Astrocyte (in vitro differentiated cells and primary cell): Measurements from ENCODE around the gene LCAT. TPM values are rescaled to one million over a fixed set of nuclear protein-coding genes. Genes with fewer than 3 reads are reported as not detected.
A peak's percentile ranks its signal among the peaks of the same experiment; 100 is the strongest.

ENCODE experiments used
- DNase-seq: peaks from one replicate; pipeline ENCODE4 v3.0.0-alpha.2; 2010; ENCODE audit warnings: low read depth
- FAIRE-seq: peaks from 2 replicates; lab custom pipeline; 2011; peaks lifted over from hg19 to GRCh38; lab: Jason Lieb, UNC
- H2AFZ ChIP-seq: 2 replicates; pipeline ENCODE4 v1.6.0; 2012; ENCODE audit warnings: low read depth, low read length, inconsistent platforms
- H3K27ac ChIP-seq: 2 replicates; pipeline ENCODE4 v1.5.1; 2011; ENCODE audit warnings: low read depth, low read length, inconsistent platforms
- H3K27me3 ChIP-seq: 2 replicates; pipeline ENCODE4 v1.6.0; 2011; ENCODE audit warnings: low read length, inconsistent platforms; ENCODE audit not compliant: insufficient read depth
- H3K36me3 ChIP-seq: 2 replicates; pipeline ENCODE4 v1.5.1; 2011; ENCODE audit warnings: low read length, inconsistent platforms; ENCODE audit not compliant: insufficient read depth
- H3K4me1 ChIP-seq: 2 replicates; pipeline ENCODE4 v1.5.1; 2011; ENCODE audit warnings: low read length, inconsistent platforms; ENCODE audit not compliant: insufficient read depth
- H3K4me2 ChIP-seq: 2 replicates; pipeline ENCODE4 v1.6.0; 2012; ENCODE audit warnings: low read length, inconsistent platforms
- H3K4me3 ChIP-seq: 2 replicates; pipeline ENCODE4 v1.5.1; 2011; ENCODE audit warnings: low read depth, mild to moderate bottlenecking, low read length, inconsistent platforms; ENCODE audit not compliant: insufficient read depth
- H3K79me2 ChIP-seq: 2 replicates; pipeline ENCODE4 v1.6.0; 2012; ENCODE audit warnings: mild to moderate bottlenecking, low read length, inconsistent platforms; ENCODE audit not compliant: insufficient read depth
- H3K9ac ChIP-seq: 2 replicates; pipeline ENCODE4 v1.6.0; 2012; ENCODE audit warnings: mild to moderate bottlenecking, low read length, inconsistent platforms
- H3K9me3 ChIP-seq: 2 replicates; pipeline ENCODE4 v1.5.1; 2012; ENCODE audit warnings: low read depth, mild to moderate bottlenecking, low read length, inconsistent platforms; ENCODE audit not compliant: insufficient read depth
- H4K20me1 ChIP-seq: 2 replicates; pipeline ENCODE4 v1.6.0; 2012; ENCODE audit warnings: low read length, inconsistent platforms; ENCODE audit not compliant: insufficient read depth
- H3K27ac Mint-ChIP-seq: one replicate; pipeline ENCODE4 v1.8.0; 2021; ENCODE audit warnings: mild to moderate bottlenecking, mixed read lengths; ENCODE audit not compliant: unreplicated experiment
- H3K27me3 Mint-ChIP-seq: one replicate; pipeline ENCODE4 v1.8.0; 2021; ENCODE audit warnings: low read depth, mixed read lengths; ENCODE audit not compliant: unreplicated experiment
- H3K36me3 Mint-ChIP-seq: one replicate; pipeline ENCODE4 v1.8.0; 2021; ENCODE audit warnings: low read depth, mixed read lengths; ENCODE audit not compliant: unreplicated experiment
- H3K4me1 Mint-ChIP-seq: one replicate; pipeline ENCODE4 v1.8.0; 2021; ENCODE audit warnings: low read depth, mixed read lengths; ENCODE audit not compliant: unreplicated experiment
- H3K4me3 Mint-ChIP-seq: one replicate; pipeline ENCODE4 v1.8.0; 2021; ENCODE audit warnings: mild to moderate bottlenecking, moderate library complexity, mixed read lengths; ENCODE audit not compliant: unreplicated experiment
- H3K9me3 Mint-ChIP-seq: one replicate; pipeline ENCODE4 v1.8.0; 2021; ENCODE audit warnings: mild to moderate bottlenecking, mixed read lengths; ENCODE audit not compliant: unreplicated experiment
- CTCF ChIP-seq: IDR thresholded peaks from 2 replicates; pipeline ENCODE4 v1.5.1; 2011; ENCODE audit warnings: low read depth, mild to moderate bottlenecking, inconsistent platforms, low read length, moderate library complexity; ENCODE audit not compliant: insufficient read depth
- EZH2 ChIP-seq: IDR thresholded peaks from 2 replicates; pipeline ENCODE4 v1.6.1; 2012; ENCODE audit warnings: mild to moderate bottlenecking, low read length, inconsistent platforms; ENCODE audit not compliant: insufficient read depth
- total RNA-seq: library from RNA; stranded (reverse); gene quantifications from 2 replicates; pipeline ENCODE4 v1.2.1, GENCODE V29; 2021

LCAT gene
- total RNA-seq, 1 donor from 2014 or later, result 37.9 TPM

GRCh38 chr16:67964477-67965131, 20.7 kb upstream of the LCAT start:
- H3K9me3 ChIP-seq, result no peaks in the 10 kb centered on the region
- Mint-ChIP-seq H3K27ac (peak overlapping the region; percentile 43), H3K27me3 (peaks cover under 1% of the 10 kb centered on the region), H3K4me3 (peak overlapping the region; percentile 23), H3K4me1 (peaks cover 28% of the 10 kb centered on the region), H3K36me3 (peaks cover 19% of the 10 kb centered on the region), H3K9me3 (no peaks in the 10 kb centered on the region)
- peaks cover 48% of the 10 kb centered on the region for H3K4me1 ChIP-seq
- H3K27me3 ChIP-seq, result no peaks in the 10 kb centered on the region
- peaks cover 25% of the 10 kb centered on the region for H3K36me3 ChIP-seq
- no peak for FAIRE-seq
- TF ChIP-seq CTCF, result no peak
- TF ChIP-seq EZH2, result no peak
- peaks cover 83% of the 10 kb centered on the region for H4K20me1 ChIP-seq
- no peak overlapping the region for H3K4me3 ChIP-seq
- no peak overlapping the region for H2AFZ ChIP-seq
- H3K9ac ChIP-seq, result no peak overlapping the region
- peak overlapping the region; percentile 25 for H3K4me2 ChIP-seq
- H3K79me2 ChIP-seq, result peaks cover 86% of the 10 kb centered on the region
- no peak for DNase-seq
- H3K27ac ChIP-seq, result no peak overlapping the region

- Histone ChIP-seq H3K4me3 (no peak overlapping the region), H2AFZ (no peak overlapping the region), H3K9me3 (no peaks in the 10 kb centered on the region), H3K4me1 (peaks cover 48% of the 10 kb centered on the region), H3K27me3 (no peaks in the 10 kb centered on the region), H3K9ac (no peak overlapping the region), H3K27ac (no peak overlapping the region), H4K20me1 (peaks cover 91% of the 10 kb centered on the region), H3K36me3 (peaks cover 29% of the 10 kb centered on the region), H3K79me2 (peaks cover 94% of the 10 kb centered on the region), H3K4me2 (peak overlapping the region; percentile 25)
- TF ChIP-seq CTCF (no peak), EZH2 (no peak)
- Mint-ChIP-seq H3K36me3 (peaks cover 21% of the 10 kb centered on the region), H3K4me1 (peaks cover 29% of the 10 kb centered on the region), H3K9me3 (no peaks in the 10 kb centered on the region), H3K27me3 (no peaks in the 10 kb centered on the region), H3K27ac (no peak overlapping the region), H3K4me3 (no peak overlapping the region)
- DNase-seq, result no peak
- no peak for FAIRE-seq
Measured at GRCh38 chr16:67963662-67964321, 19.9 kb upstream of the LCAT start.

- Histone ChIP-seq H3K4me2 (no peak overlapping the region), H3K79me2 (peaks cover 98% of the 10 kb centered on the region), H4K20me1 (peaks cover 96% of the 10 kb centered on the region), H2AFZ (no peak overlapping the region), H3K4me1 (peaks cover 45% of the 10 kb centered on the region), H3K27ac (no peak overlapping the region), H3K27me3 (no peaks in the 10 kb centered on the region), H3K36me3 (peaks cover 34% of the 10 kb centered on the region), H3K9me3 (no peaks in the 10 kb centered on the region), H3K4me3 (no peak overlapping the region), H3K9ac (no peak overlapping the region)
- Mint-ChIP-seq H3K4me1 (peaks cover 29% of the 10 kb centered on the region), H3K9me3 (no peaks in the 10 kb centered on the region), H3K4me3 (no peak overlapping the region), H3K27me3 (no peaks in the 10 kb centered on the region), H3K36me3 (peaks cover 26% of the 10 kb centered on the region), H3K27ac (no peak overlapping the region)
- no peak for DNase-seq
- no peak for TF ChIP-seq CTCF
- no peak for FAIRE-seq
Measured at GRCh38 chr16:67963292-67963661, 19.4 kb upstream of the LCAT start.
